ENCODE results near the gene CNOT8.

Gene CNOT8

DNA sequence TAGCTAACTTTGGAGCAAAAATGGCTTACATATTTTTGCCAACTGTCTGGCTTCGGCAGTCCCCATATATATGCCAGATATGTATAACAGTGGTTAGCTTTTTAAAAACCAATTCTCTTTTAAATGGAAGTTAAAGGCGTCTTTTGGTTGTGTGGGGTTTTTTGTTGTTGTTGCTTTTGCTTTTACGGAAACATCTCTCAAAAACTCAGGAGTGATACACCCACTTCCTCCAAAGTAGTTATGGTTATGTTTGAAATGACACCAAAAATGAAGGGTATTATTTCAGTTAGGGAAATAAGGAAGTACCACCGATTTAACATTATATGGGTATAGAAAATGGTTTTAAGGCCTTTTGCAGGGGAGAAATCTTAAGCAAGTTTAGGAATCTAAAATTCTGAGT, 2.3 kb downstream of the CNOT8 start:
- no peak for TF ChIP-seq JUND (IDR thresholded peaks at IDR 0.05; ENCODE audit: low read depth)
- in situ Hi-C loops (cut with HindIII; ENCODE audit: low pct_unique_long_range_greater_than_20kb, low sequenced_read_pairs): no loop called here
- no peak for DNase-seq (ENCODE audit: low read depth in 1 of 2, low spot score in 1 of 2)

DNA sequence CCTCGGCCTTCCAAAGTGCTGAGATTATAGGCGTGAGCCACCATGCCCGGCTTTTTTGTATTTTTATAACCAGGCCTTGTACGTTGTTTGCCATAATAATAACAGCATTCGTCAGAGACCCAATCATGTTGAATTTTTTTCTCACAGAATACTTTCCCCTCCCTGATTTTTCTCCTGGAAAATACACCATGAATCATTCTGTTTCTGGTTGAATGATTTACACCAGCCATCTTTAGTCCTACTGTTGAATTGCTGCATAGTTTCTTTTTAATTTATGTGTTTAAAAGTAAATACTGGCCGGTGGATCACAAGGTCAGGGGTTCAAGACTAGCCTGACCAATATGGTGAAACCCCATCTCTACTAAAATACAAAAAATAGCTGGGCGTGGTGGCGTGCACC, 3.5 kb downstream of the CNOT8 start:
- in situ Hi-C loops (cut with HindIII; ENCODE audit: low pct_unique_long_range_greater_than_20kb, low sequenced_read_pairs): no loop called here
- TF ChIP-seq JUND (IDR thresholded peaks at IDR 0.05; ENCODE audit: low read depth): no peak

DNA sequence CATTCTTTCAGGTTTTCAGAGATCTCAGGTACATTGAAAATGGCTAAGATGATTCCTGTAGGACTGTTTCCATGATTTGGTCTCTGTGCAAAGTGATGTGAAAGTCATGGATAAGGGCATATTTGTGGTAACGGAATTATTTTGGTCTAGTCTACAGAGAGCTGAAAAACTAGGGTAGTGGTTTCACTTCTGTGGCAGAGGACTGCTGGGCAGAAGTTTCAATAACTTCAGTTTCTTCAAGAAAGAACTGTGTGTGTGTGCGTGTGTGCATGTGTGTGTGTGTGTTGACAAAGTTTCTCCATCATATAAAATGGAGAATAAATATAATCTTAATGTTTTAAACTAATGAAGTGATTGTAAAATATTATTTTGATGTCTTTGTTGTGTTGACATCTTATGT, 4.3 kb downstream of the CNOT8 start:
- in situ Hi-C loops (cut with HindIII; ENCODE audit: low pct_unique_long_range_greater_than_20kb, low sequenced_read_pairs): no loop called here
- TF ChIP-seq JUND (IDR thresholded peaks at IDR 0.05; ENCODE audit: low read depth): no peak
- no peak for DNase-seq (ENCODE audit: low read depth in 1 of 2, low spot score in 1 of 2)

More for the DNA sequence above, 3.5 kb downstream of the CNOT8 start:
- DNase-seq (ENCODE audit: low read depth in 1 of 2, low spot score in 1 of 2): no peak

DNA sequence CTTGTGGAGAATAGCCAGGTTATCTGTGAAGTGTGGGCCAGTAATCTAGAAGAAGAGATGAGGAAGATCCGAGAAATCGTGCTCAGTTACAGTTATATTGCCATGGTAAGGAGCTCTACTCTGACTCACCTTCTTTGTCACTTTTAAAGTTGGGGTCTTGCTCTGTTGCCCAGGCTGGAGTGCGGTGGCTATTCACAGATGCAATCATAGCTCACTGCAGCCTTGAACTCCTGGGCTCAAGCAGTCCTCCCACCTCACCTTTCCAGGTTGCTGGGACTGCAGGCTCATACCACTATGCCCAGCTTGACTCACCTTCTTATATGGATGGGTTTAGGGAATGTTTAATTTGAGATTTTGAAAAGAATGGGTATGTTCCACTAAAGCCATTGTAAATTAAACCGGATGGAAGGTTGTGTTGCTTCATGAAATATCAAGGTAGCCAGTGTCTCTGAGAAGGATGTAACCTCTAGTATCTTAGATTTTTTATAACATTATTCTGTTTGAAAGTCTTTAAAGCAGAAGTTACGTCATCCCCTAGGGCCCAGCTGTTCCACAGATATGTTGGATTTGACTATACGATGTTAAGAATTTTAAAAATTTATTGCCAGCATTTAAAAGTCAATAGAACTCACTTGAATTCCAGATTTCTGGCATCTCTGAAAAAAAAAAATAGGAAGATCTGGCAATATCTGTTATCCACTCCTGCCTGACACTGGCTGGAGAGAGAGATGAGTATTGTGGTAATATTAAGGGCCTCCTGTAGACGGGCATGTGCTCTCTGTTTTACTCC, 5.1 kb downstream of the CNOT8 start:
- no peak for DNase-seq (ENCODE audit: low read depth in 1 of 2, low spot score in 1 of 2)
- TF ChIP-seq JUND (IDR thresholded peaks at IDR 0.05; ENCODE audit: low read depth): no peak
- in situ Hi-C loops (cut with HindIII; ENCODE audit: low pct_unique_long_range_greater_than_20kb, low sequenced_read_pairs): no loop called here

DNA sequence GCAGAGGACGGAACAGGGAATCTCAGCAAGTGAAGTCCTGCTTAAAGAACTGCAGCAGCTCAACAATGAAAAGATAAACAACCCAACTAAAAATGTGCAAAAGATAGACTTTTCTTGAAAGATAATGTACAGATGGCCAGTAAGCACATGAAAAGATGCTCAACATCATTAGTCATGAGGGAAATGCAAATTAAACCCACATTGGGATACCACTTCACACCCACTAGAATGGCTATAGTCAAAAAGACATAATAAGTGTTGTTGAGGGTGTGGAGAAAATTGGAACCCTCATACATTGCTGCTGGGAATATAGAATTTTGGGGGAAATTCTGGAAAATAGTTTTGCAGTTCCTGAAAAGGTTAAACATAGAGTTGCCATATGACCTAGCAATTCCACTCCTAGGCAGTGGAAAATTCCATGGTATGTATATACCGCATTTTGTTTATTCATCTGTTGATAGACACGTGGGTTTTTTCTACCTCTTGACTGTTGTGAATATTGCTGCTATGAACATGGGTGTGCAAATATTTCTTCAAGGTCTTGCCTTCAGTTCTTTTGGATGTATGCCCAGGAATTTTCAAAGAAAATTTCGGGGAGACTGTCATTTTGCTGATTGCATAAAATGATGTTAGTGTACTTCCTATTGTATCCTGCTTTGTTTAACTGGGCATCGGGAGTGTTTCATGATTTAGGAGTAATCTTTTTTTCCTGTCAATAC, 7.2 kb downstream of the CNOT8 start:
- in situ Hi-C loops (cut with HindIII; ENCODE audit: low pct_unique_long_range_greater_than_20kb, low sequenced_read_pairs): no loop called here
- DNase-seq (ENCODE audit: low read depth in 1 of 2, low spot score in 1 of 2): no peak
- no peak for TF ChIP-seq JUND (IDR thresholded peaks at IDR 0.05; ENCODE audit: low read depth)

DNA sequence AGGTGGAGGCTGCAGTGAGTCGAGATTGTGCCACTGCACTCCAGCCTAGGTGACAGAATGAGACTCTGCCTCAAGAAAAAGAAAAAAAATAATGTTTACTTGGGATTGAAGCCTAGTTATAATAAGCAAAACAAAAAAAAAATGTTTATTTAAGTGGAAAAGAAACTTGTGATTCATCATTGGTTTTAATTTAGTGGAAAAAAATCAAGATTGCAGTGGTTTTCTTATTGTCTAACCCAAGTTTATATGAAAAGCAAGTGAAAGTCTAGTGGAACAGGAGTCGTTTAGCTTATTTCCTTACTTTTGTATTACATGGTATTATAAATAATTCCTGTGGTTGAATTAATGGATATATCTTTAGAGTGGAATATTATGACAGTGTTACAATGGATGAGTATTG, 8.4 kb downstream of the CNOT8 start:
- TF ChIP-seq JUND (IDR thresholded peaks at IDR 0.05; ENCODE audit: low read depth): no peak
- in situ Hi-C loops (cut with HindIII; ENCODE audit: low pct_unique_long_range_greater_than_20kb, low sequenced_read_pairs): no loop called here
- DNase-seq (ENCODE audit: low read depth in 1 of 2, low spot score in 1 of 2): no peak

DNA sequence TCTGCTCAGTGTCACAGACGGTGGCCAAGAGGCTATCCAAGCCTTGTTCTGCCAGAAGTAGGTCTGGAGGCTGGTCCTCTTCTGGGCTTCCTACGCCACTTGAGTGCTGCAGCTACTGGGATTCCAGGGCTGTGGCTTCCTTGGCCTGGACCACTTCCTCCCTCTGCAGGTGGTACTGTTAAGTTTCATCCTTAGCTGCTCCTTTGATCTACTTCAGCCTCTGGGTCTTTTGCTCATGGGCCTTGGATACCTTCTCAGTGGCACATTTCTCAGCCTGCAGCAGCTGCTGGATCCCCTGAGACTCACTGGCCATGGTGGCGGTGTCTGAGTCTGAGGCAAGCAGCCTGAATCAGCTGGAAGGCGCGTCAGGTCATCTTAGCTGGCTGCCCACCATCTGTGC, 10.3 kb downstream of the CNOT8 start:
- DNase-seq (ENCODE audit: low read depth in 1 of 2, low spot score in 1 of 2): peak in 1 of 2 experiments; percentile 64
- in situ Hi-C loops (cut with HindIII; ENCODE audit: low pct_unique_long_range_greater_than_20kb, low sequenced_read_pairs): no loop called here
- no peak for TF ChIP-seq JUND (IDR thresholded peaks at IDR 0.05; ENCODE audit: low read depth)

DNA sequence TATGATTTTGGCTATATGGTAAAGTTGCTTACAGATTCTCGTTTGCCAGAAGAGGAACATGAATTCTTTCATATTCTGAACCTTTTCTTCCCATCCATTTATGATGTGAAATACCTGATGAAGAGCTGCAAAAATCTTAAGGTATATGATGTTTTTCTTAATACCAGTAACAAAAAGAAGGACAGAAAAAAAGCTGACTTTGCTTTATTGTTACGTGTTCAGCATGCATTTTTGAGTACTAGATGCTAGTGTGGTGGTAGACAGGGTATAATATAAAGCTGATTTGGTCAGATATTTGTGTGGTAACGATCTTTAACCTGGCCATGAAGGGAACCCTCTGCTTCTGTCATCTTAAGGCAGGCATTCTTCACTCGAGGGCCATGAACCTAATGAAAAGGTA, 13.3 kb downstream of the CNOT8 start:
- DNase-seq (ENCODE audit: low read depth in 1 of 2, low spot score in 1 of 2): no peak
- in situ Hi-C loops (cut with HindIII; ENCODE audit: low pct_unique_long_range_greater_than_20kb, low sequenced_read_pairs): no loop called here
- no peak for TF ChIP-seq JUND (IDR thresholded peaks at IDR 0.05; ENCODE audit: low read depth)

DNA sequence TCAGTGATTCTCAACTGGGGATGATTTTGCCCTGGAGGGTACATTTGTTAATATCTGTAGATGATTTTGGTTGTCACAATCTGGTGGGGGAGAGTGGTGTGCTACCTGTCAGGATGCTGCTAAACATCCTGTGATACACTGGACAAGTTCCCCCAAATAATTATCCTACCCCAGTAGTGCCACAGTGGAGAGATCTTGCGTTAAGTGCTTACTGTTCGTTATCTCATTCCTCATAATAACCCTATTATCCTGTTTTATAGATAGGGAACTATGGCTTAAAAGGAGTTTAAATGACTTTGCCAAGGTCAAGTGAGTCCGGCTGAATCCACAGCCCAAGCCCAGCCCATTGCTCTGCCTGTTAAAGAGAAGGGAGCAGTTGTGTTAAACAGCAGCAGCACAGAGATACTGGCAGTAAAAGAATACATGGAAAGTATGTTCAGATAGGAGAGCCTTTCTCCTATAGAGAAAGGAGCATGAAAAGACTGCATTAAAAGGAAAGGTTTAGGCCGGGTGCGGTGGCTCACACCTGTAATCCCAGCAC, 15.4 kb downstream of the CNOT8 start:
- no peak for TF ChIP-seq JUND (IDR thresholded peaks at IDR 0.05; ENCODE audit: low read depth)
- in situ Hi-C loops (cut with HindIII; ENCODE audit: low pct_unique_long_range_greater_than_20kb, low sequenced_read_pairs): no loop called here
- no peak for DNase-seq (ENCODE audit: low read depth in 1 of 2, low spot score in 1 of 2)

DNA sequence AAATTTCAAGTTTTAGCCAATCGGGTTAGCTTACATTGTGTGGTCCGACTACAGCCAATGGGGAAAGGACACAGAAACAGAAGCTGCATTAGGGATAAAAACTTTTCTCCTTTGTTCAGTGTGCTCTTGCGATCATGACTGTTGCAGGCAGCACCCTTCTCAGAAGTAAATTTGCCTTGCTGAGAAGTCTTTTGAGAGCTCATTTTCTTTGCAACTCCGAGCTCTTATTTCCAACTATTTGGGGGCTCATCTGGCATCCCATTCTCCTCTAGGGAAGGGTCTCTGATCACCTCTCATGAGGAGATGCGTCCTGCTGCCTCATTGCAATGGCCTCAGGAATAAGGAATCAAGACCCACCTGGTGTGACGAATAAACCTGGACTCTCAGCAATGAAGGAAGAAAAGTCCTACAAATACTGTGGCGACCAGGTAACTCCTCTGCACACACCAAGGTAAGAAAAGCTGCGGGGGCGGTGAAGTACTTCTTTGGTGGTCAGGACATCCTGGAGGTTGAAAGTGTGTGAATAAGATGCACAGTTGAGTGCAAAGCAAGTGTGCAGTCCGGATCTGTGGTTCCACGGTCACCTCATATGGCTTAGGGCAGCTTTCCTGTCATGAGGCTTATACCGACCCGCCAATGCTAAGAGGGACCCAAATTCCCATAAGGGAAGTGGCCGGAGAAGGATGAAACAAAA, 20.4 kb downstream of the CNOT8 start:
- in situ Hi-C loops (cut with HindIII; ENCODE audit: low pct_unique_long_range_greater_than_20kb, low sequenced_read_pairs): no loop called here
- DNase-seq (ENCODE audit: low read depth in 1 of 2, low spot score in 1 of 2): no peak
- TF ChIP-seq JUND (IDR thresholded peaks at IDR 0.05; ENCODE audit: low read depth): no peak

DNA sequence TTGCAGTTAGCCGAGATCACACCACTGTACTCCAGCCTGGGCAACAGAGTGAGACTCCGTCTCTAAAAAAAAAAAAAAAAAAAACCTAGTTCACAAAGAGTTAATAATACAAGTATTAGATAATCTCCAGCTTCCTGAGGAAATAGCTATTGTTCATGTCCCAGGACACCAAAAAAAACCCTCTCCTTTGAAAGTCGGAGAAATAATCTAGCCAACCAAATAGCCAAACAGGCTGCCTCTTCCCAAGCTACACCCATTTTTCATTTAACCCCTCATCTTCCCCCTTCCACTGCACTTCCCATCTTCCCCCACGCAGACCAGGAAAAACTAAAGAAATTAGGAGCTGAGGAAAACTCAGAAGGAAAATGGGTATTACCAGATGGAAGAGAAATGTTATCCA, 23.6 kb downstream of the CNOT8 start:
- in situ Hi-C loops (cut with HindIII; ENCODE audit: low pct_unique_long_range_greater_than_20kb, low sequenced_read_pairs): no loop called here
- no peak for DNase-seq (ENCODE audit: low read depth in 1 of 2, low spot score in 1 of 2)
- TF ChIP-seq JUND (IDR thresholded peaks at IDR 0.05; ENCODE audit: low read depth): no peak

DNA sequence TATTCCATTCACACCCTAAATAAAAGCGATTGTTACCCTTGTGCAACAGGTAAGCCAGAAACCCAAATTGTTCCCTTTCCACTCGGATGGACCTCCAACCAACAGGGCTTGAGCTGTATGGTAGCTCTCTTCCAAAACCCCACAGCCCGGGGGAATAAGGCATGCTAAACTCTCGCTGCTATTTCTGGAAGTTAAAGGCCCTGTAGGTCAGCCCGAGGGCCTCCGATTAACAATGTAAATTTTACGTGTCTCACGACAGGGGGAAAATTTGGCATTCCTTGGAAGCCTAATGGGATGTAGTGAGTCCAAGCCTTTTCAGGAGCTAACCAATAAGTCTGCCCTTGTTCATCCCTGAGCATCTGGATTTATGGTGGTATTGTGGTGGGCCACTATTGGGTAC, 26.0 kb downstream of the CNOT8 start:
- no peak for TF ChIP-seq JUND (IDR thresholded peaks at IDR 0.05; ENCODE audit: low read depth)
- no peak for DNase-seq (ENCODE audit: low read depth in 1 of 2, low spot score in 1 of 2)
- in situ Hi-C loops (cut with HindIII; ENCODE audit: low pct_unique_long_range_greater_than_20kb, low sequenced_read_pairs): no loop called here

DNA sequence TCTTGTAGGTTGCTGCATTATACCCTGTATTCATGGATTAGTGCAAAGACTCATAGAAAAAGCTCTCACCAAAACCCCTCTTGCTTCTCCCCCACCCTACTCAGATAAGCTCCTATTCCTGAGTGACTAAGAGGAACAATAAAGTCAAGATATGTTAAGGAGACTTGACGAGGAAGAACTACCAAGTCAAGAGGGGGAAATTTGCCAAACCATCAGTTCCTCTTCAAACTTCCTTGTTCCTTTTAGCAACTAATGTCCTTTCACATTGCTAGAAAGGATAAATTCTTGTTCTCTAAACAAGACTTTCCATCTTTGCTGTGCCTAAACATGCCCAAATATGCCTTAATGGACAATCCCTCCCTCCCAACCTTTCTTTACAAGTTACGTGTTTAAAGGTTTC, 27.0 kb downstream of the CNOT8 start:
- in situ Hi-C loops (cut with HindIII; ENCODE audit: low pct_unique_long_range_greater_than_20kb, low sequenced_read_pairs): no loop called here
- no peak for DNase-seq (ENCODE audit: low read depth in 1 of 2, low spot score in 1 of 2)
- TF ChIP-seq JUND (IDR thresholded peaks at IDR 0.05; ENCODE audit: low read depth): no peak

All from T47D (cell line).